ENCODE data around the gene ZFHX2.

Gene ZFHX2

DNA sequence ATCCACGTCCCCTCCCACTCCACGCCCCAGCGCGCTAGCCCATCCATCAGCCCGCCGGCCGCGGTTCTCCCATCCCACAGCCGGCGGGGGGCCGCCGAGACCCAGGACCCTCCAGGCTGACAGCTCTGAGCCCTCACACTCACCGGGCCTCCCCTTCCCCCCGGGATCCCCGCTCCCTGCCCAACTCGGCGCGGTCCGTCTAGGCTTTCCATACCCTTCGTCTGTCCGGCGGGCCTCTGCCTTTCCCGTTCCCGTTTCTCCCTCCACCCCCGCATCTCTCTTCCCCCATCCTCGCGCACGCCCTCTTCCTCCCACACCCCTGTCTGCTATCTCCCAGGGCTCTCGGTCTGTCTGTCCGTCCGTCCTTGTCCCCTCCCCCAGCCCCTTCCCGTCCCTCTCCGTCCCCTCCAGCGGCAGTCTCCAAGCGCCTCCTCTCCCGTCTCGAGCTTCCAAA lies 726 bp downstream of the ZFHX2 start:
- no peak overlapping the region for H3K27ac ChIP-seq (ENCODE audit: poor library complexity, severe bottlenecking)
- ATAC-seq (ENCODE audit: low read depth) (peak; percentile 21), DNase-seq (ENCODE audit: low spot score) (no peak)
- H3K9me3 ChIP-seq (ENCODE audit: severe bottlenecking): no peaks in the 10 kb centered on the region
- no peaks in the 10 kb centered on the region for H3K4me1 ChIP-seq (ENCODE audit: insufficient read depth, poor library complexity, severe bottlenecking)
- H3K27me3 ChIP-seq (ENCODE audit: insufficient read depth, poor library complexity, severe bottlenecking): peaks cover 5% of the 10 kb centered on the region
- TF ChIP-seq, protein P1, sequence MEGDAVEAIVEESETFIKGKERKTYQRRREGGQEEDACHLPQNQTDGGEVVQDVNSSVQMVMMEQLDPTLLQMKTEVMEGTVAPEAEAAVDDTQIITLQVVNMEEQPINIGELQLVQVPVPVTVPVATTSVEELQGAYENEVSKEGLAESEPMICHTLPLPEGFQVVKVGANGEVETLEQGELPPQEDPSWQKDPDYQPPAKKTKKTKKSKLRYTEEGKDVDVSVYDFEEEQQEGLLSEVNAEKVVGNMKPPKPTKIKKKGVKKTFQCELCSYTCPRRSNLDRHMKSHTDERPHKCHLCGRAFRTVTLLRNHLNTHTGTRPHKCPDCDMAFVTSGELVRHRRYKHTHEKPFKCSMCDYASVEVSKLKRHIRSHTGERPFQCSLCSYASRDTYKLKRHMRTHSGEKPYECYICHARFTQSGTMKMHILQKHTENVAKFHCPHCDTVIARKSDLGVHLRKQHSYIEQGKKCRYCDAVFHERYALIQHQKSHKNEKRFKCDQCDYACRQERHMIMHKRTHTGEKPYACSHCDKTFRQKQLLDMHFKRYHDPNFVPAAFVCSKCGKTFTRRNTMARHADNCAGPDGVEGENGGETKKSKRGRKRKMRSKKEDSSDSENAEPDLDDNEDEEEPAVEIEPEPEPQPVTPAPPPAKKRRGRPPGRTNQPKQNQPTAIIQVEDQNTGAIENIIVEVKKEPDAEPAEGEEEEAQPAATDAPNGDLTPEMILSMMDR (IDR thresholded peaks at IDR 0.05; ENCODE audit: poor library complexity, severe bottlenecking): no peak
- no peaks in the 10 kb centered on the region for H3K36me3 ChIP-seq (ENCODE audit: low read depth)
- H3K4me3 ChIP-seq (ENCODE audit: severe bottlenecking): peak overlapping the region; percentile 49

DNA sequence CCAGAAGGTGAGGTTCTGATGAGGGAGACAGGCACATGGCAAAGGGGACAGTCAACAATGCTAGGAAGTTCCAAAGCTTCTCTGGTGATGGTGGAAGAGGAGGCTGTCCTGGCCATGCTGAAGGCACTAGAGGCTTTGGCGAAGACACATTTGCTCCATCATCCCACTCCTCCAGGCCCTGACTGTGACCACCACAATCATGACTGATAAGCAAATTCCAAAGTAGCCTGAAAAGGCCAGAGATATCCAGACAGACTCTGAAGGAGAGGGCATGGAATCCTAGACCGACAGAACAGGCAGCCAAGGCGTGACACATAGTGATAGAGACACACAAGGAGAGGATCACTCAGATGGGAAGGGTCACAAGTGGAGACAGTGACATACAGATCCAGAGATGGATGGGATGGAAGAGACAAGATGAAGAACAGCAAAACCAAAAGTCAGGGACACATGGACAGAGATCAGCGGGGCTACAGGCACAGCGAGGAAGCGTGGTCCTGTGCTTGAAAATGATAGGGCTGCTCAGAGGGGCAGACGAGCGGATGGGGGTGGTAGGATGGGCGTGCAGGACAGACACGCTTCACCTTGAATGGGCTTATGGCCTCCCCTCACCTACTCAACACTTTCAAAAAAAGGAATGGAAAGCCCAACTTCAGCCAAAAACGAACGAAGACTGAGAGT lies 1.3 kb downstream of the ZFHX2 start:
- Histone ChIP-seq H3K4me3 (ENCODE audit: severe bottlenecking) (peak overlapping the region; percentile 49), H3K9me3 (ENCODE audit: severe bottlenecking) (no peaks in the 10 kb centered on the region), H3K27me3 (ENCODE audit: insufficient read depth, poor library complexity, severe bottlenecking) (peaks cover 5% of the 10 kb centered on the region), H3K27ac (ENCODE audit: poor library complexity, severe bottlenecking) (no peak overlapping the region), H3K36me3 (ENCODE audit: low read depth) (no peaks in the 10 kb centered on the region), H3K4me1 (ENCODE audit: insufficient read depth, poor library complexity, severe bottlenecking) (no peaks in the 10 kb centered on the region)
- ATAC-seq (ENCODE audit: low read depth) (no peak), DNase-seq (ENCODE audit: low spot score) (no peak)
- TF ChIP-seq, protein P1 (IDR thresholded peaks at IDR 0.05; ENCODE audit: poor library complexity, severe bottlenecking): no peak

DNA sequence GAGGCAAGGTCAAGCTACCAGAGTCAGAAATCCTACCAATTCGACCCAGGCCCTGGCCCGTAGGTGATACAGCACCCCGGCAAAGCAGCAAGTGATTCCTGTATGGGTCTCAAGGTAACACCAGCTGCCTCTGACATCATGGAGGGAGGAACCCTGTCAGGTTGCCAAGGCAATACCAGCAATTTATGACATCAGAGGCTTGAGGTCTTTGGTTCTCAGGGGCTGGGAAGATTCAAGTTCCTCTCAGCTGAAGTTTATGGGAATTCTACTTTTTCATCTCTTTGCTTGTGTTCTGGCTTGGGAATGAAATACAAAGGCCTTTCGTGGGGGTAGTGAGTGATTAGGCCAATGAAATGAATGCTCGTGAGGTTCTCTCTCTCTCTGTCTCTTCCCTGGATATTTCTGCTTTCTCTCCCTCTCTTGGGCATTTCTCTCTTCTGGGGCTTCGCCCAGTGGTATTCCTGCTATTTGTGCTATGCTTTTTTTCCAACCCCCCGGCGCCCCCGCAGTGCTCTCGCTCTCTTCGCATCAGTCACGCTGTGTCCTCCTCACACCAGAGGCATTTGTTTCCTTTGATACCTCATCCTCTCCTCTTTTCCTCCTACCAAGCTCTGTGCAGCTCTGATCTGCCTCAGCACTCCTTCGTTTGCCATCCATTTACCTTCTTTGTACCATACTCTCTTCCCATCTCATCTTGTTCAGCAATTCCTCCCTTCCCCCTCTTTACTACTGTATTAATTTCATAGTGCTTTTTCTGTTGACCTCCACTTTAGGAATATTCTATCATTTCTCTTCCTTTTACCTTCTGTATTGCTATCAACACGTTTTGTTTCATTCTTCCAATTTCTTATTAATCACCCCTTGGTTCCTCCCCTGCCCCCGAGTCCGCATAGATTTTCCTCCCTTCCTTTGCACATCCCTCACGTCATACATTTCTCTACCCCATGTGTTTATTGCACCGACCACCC lies 2.9 kb downstream of the ZFHX2 start:
- H3K4me3 ChIP-seq (ENCODE audit: severe bottlenecking): no peak overlapping the region

GRCh38 chr14:23547924-23548323 lies 3.6 kb downstream of the ZFHX2 start:
- Histone ChIP-seq H3K4me1 (ENCODE audit: insufficient read depth, poor library complexity, severe bottlenecking) (no peaks in the 10 kb centered on the region), H3K36me3 (ENCODE audit: low read depth) (no peaks in the 10 kb centered on the region), H3K27me3 (ENCODE audit: insufficient read depth, poor library complexity, severe bottlenecking) (peaks cover 5% of the 10 kb centered on the region), H3K9me3 (ENCODE audit: severe bottlenecking) (no peaks in the 10 kb centered on the region), H3K27ac (ENCODE audit: poor library complexity, severe bottlenecking) (no peak overlapping the region), H3K4me3 (ENCODE audit: severe bottlenecking) (no peak overlapping the region)
- no peak for ATAC-seq (ENCODE audit: low read depth)
- TF ChIP-seq, protein P1 (IDR thresholded peaks at IDR 0.05; ENCODE audit: poor library complexity, severe bottlenecking): no peak
- DNase-seq (ENCODE audit: low spot score): no peak

More for the DNA sequence above, 2.9 kb downstream of the ZFHX2 start:
- Histone ChIP-seq H3K36me3 (ENCODE audit: low read depth) (no peaks in the 10 kb centered on the region), H3K9me3 (ENCODE audit: severe bottlenecking) (no peaks in the 10 kb centered on the region), H3K27ac (ENCODE audit: poor library complexity, severe bottlenecking) (no peak overlapping the region), H3K27me3 (ENCODE audit: insufficient read depth, poor library complexity, severe bottlenecking) (peaks cover 5% of the 10 kb centered on the region), H3K4me1 (ENCODE audit: insufficient read depth, poor library complexity, severe bottlenecking) (no peaks in the 10 kb centered on the region)
- DNase-seq (ENCODE audit: low spot score) (no peak), ATAC-seq (ENCODE audit: low read depth) (no peak)
- TF ChIP-seq, protein P1 (IDR thresholded peaks at IDR 0.05; ENCODE audit: poor library complexity, severe bottlenecking): no peak
